ENCODE measurements around the gene ASTE1. TPM values are rescaled to one million over a fixed set of nuclear protein-coding genes. Genes with fewer than 3 reads are reported as not detected.

The ASTE1 gene
- polyA plus RNA-seq, 3 donors, result 3.1 to 7.2 (median 6.6) TPM

GRCh38 chr3:130979117-130979516 lies 47.5 kb downstream of the ASTE1 start:
- Histone ChIP-seq H3K79me2 (ENCODE audit: insufficient read depth, low read length) (no peaks in the 10 kb centered on the region), H3K9me3 (replicated peaks in 1 of 2; ENCODE audit: control insufficient read depth in 1 of 2, insufficient read depth in 1 of 2, low read length in 2 of 2) (no peaks in the 10 kb centered on the region), H3K9ac (ENCODE audit: insufficient read depth, low read length, poor library complexity, severe bottlenecking) (no peak overlapping the region), H3K4me3 (replicated peaks in 1 of 3; ENCODE audit: low read depth in 2 of 3, low read length in 3 of 3) (no peak overlapping the region), H2AFZ (ENCODE audit: insufficient read depth, low read depth, low read length, poor library complexity, severe bottlenecking) (no peak overlapping the region), H3K27me3 (ENCODE audit: control insufficient read depth in 2 of 2, insufficient read depth in 2 of 2, low read length in 2 of 2) (no peaks in the 10 kb centered on the region), H3K27ac (ENCODE audit: low read depth in 1 of 2, low read length in 2 of 2) (no peak overlapping the region), H3K4me1 (ENCODE audit: control insufficient read depth in 1 of 2, insufficient read depth in 2 of 2, low read length in 2 of 2) (no peaks in the 10 kb centered on the region), H3K4me2 (replicated peaks; ENCODE audit: extremely low read depth, low read length, poor library complexity, severe bottlenecking) (no peak overlapping the region), H3K36me3 (replicated peaks in 1 of 2; ENCODE audit: control insufficient read depth in 1 of 2, insufficient read depth in 2 of 2, low read length in 2 of 2) (peaks cover 23 to 77% of the 10 kb centered on the region in 2 donors), H4K20me1 (ENCODE audit: insufficient read depth, low read length) (no peaks in the 10 kb centered on the region)
- no peak for DNase-seq
- Mint-ChIP-seq H3K4me1 (peaks cover 2% of the 10 kb centered on the region), H3K27ac (no peak overlapping the region), H3K36me3 (peaks cover 48 to 50% of the 10 kb centered on the region in 2 donors), H3K9me3 (no peaks in the 10 kb centered on the region), H3K27me3 (ENCODE audit: low read depth in 3 of 3) (no peaks in the 10 kb centered on the region), H3K4me3 (no peak overlapping the region)
- TF ChIP-seq, protein P1, sequence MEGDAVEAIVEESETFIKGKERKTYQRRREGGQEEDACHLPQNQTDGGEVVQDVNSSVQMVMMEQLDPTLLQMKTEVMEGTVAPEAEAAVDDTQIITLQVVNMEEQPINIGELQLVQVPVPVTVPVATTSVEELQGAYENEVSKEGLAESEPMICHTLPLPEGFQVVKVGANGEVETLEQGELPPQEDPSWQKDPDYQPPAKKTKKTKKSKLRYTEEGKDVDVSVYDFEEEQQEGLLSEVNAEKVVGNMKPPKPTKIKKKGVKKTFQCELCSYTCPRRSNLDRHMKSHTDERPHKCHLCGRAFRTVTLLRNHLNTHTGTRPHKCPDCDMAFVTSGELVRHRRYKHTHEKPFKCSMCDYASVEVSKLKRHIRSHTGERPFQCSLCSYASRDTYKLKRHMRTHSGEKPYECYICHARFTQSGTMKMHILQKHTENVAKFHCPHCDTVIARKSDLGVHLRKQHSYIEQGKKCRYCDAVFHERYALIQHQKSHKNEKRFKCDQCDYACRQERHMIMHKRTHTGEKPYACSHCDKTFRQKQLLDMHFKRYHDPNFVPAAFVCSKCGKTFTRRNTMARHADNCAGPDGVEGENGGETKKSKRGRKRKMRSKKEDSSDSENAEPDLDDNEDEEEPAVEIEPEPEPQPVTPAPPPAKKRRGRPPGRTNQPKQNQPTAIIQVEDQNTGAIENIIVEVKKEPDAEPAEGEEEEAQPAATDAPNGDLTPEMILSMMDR (IDR thresholded peaks at IDR 0.05), result no peak
- WGBS (ENCODE audit: insufficient coverage), result 100% methylated on average over 2 of the region's 2 CpGs
- intact Hi-C loops (cut with micrococcal nuclease), result no loop called here

GRCh38 chr3:130976706-130977105 lies 49.9 kb downstream of the ASTE1 start:
- Histone ChIP-seq H3K36me3 (replicated peaks in 1 of 2; ENCODE audit: control insufficient read depth in 1 of 2, insufficient read depth in 2 of 2, low read length in 2 of 2) (peaks cover 25 to 64% of the 10 kb centered on the region in 2 donors), H3K9ac (ENCODE audit: insufficient read depth, low read length, poor library complexity, severe bottlenecking) (no peak overlapping the region), H2AFZ (ENCODE audit: insufficient read depth, low read depth, low read length, poor library complexity, severe bottlenecking) (no peak overlapping the region), H3K4me3 (replicated peaks in 1 of 3; ENCODE audit: low read depth in 2 of 3, low read length in 3 of 3) (no peak overlapping the region), H3K27ac (ENCODE audit: low read depth in 1 of 2, low read length in 2 of 2) (no peak overlapping the region), H3K4me1 (ENCODE audit: control insufficient read depth in 1 of 2, insufficient read depth in 2 of 2, low read length in 2 of 2) (no peaks in the 10 kb centered on the region), H3K79me2 (ENCODE audit: insufficient read depth, low read length) (no peaks in the 10 kb centered on the region), H4K20me1 (ENCODE audit: insufficient read depth, low read length) (no peaks in the 10 kb centered on the region), H3K27me3 (ENCODE audit: control insufficient read depth in 2 of 2, insufficient read depth in 2 of 2, low read length in 2 of 2) (no peaks in the 10 kb centered on the region), H3K9me3 (replicated peaks in 1 of 2; ENCODE audit: control insufficient read depth in 1 of 2, insufficient read depth in 1 of 2, low read length in 2 of 2) (no peaks in the 10 kb centered on the region), H3K4me2 (replicated peaks; ENCODE audit: extremely low read depth, low read length, poor library complexity, severe bottlenecking) (no peak overlapping the region)
- H3K27me3 Mint-ChIP-seq (ENCODE audit: low read depth in 3 of 3), result no peaks in the 10 kb centered on the region
- intact Hi-C loops (cut with micrococcal nuclease), result no loop called here
- 93% methylated on average over 3 of the region's 4 CpGs for WGBS (ENCODE audit: insufficient coverage)
- H3K36me3 Mint-ChIP-seq, result peaks cover 48 to 58% of the 10 kb centered on the region in 2 donors
- peaks cover 0 to 2% (median 0%) of the 10 kb centered on the region in 7 donors for H3K9me3 Mint-ChIP-seq
- H3K4me3 Mint-ChIP-seq, result no peak overlapping the region
- TF ChIP-seq, protein P1 (IDR thresholded peaks at IDR 0.05), result no peak
- peaks cover 2% of the 10 kb centered on the region for H3K4me1 Mint-ChIP-seq
- DNase-seq, result no peak
- H3K27ac Mint-ChIP-seq, result peak overlapping the region in 1 of 7 donors; percentile 46

Measured in CD14-positive monocyte (primary cell).